ENCODE results near the gene ELAVL3. TPM values are rescaled to one million over a fixed set of nuclear protein-coding genes. Genes with fewer than 3 reads are reported as not detected.

ELAVL3 gene
- total RNA-seq, 2 donors from 2014 or later = not detected

DNA sequence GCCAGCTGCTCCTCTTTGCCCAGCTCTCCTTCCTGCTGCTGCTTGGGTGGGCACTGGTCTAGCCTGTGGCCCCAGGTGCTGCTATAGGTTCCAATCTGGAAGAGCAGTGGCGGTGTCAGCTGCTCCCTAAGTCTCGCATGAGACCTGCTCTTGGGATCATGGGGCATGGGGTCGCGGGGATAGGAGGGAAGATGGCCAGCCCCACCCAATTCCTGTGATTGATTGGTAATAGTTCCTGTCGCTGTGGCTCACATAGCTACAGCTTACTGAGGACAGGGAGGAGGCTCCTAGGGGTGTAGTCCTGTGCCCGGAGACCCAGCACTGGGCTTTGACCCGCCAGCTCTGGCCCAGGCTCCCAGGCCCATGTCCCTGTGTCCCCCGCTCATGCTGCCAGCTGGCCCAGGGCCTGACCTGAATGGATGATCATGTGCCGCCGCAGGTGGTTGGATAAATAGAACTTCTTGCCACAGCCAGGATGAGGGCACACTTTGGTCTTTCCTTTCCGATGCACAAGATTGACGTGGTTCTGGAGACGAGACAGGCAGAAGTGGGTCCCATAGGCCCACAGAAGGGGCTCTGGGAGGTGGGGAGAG, 4.5 kb upstream of the ELAVL3 start:
- H3K4me3 ChIP-seq = no peak overlapping the region
- no peak for DNase-seq (ENCODE audit: low spot score)
- H3K4me1 ChIP-seq = peaks cover 0 to 29% of the 10 kb centered on the region in 2 donors
- TF ChIP-seq, protein P1, sequence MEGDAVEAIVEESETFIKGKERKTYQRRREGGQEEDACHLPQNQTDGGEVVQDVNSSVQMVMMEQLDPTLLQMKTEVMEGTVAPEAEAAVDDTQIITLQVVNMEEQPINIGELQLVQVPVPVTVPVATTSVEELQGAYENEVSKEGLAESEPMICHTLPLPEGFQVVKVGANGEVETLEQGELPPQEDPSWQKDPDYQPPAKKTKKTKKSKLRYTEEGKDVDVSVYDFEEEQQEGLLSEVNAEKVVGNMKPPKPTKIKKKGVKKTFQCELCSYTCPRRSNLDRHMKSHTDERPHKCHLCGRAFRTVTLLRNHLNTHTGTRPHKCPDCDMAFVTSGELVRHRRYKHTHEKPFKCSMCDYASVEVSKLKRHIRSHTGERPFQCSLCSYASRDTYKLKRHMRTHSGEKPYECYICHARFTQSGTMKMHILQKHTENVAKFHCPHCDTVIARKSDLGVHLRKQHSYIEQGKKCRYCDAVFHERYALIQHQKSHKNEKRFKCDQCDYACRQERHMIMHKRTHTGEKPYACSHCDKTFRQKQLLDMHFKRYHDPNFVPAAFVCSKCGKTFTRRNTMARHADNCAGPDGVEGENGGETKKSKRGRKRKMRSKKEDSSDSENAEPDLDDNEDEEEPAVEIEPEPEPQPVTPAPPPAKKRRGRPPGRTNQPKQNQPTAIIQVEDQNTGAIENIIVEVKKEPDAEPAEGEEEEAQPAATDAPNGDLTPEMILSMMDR (IDR thresholded peaks at IDR 0.05) = no peak
- H3K36me3 ChIP-seq = peaks cover 7% of the 10 kb centered on the region
- H3K27me3 ChIP-seq = peaks cover 11 to 21% of the 10 kb centered on the region in 2 donors
- no peaks in the 10 kb centered on the region for H3K9me3 ChIP-seq
- no peak overlapping the region for H3K27ac ChIP-seq

DNA sequence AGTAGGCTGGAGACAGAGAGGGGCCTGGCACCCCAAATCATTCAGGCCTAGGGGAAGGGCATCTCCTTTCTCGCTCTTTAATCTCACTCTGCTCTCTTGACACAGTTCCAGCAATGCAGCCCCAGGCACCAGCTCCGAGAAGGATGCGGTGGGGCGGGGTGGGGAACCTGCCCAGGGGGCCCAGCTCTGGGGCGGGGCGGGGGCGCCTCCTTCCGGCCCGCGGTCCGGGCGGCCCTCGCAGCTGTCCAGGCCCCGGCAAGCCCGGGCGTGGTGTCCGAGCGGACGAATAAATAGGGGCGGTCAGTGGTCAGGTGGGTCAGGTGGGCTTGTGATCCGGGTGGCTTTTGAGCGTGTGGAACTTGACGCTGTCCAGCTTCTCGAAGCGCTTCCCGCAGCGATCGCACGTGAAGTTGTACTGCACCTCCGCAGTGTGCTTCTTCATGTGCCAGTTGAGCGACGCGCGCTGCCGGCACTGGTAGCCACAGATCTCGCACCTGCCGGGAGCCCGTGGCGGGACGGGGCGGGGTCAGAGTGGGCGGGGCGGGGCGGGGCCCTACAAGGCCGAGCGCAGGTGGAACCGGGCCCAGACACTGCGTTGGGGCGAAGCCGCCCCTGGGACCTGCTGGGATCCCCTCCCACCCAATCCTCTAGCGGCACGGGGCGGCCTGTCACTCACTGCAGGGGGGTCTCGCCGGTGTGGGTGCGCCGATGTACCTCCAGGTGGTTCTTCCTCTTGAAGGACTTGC, 2.7 kb upstream of the ELAVL3 start:
- Histone ChIP-seq H3K4me1 (peaks cover 0 to 42% of the 10 kb centered on the region in 2 donors), H3K9me3 (no peaks in the 10 kb centered on the region), H3K27ac (no peak overlapping the region), H3K4me3 (no peak overlapping the region), H3K36me3 (peaks cover 7% of the 10 kb centered on the region), H3K27me3 (peaks cover 14 to 32% of the 10 kb centered on the region in 2 donors)
- TF ChIP-seq, protein P1 (IDR thresholded peaks at IDR 0.05) = no peak
- DNase-seq (ENCODE audit: low spot score) = no peak

DNA sequence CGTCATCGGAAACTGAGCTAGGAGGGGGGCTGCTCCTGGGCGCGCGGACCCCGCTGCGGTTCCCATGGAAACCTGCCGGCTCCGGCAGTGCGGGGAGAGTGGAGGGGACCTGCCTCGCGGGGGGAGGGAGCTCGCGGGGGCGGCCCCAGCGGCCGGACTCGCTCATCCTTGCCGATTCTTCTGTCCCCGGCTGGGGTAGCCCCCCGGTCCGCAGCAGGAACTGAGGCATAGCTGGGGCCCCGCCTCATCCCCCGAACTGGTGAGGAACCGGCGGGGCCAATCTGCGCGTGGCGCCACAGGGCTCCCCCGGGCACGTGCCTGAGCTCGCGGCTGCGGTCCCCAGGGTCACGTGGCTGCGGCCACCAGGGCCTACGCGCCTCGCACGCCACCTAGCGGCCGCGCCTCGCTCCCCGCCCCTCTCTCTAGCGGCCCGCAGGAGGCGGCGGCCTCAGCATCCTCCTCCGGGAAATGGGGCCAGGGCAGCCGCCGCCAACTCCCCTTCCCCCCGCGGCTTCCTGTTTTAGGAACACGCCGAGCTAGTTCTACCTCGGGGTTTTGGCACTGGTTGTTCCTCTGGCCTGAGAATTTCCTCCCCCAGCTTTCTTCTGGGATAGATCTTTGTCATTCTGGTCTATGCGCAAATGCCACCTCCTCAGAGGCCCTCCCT, 1.7 kb upstream of the ELAVL3 start:
- peak overlapping the region in 1 of 2 donors; percentile 29 for H3K27ac ChIP-seq
- TF ChIP-seq, protein P1 (IDR thresholded peaks at IDR 0.05) = peak; percentile 89 to 96
- H3K27me3 ChIP-seq = peaks cover 14 to 32% of the 10 kb centered on the region in 2 donors
- peak; percentile 84 for DNase-seq (ENCODE audit: low spot score)
- peak overlapping the region in 1 of 2 donors; percentile 45 for H3K4me3 ChIP-seq
- peaks cover 0 to 42% of the 10 kb centered on the region in 2 donors for H3K4me1 ChIP-seq
- peaks cover 6% of the 10 kb centered on the region for H3K36me3 ChIP-seq
- H3K9me3 ChIP-seq = no peaks in the 10 kb centered on the region

DNA sequence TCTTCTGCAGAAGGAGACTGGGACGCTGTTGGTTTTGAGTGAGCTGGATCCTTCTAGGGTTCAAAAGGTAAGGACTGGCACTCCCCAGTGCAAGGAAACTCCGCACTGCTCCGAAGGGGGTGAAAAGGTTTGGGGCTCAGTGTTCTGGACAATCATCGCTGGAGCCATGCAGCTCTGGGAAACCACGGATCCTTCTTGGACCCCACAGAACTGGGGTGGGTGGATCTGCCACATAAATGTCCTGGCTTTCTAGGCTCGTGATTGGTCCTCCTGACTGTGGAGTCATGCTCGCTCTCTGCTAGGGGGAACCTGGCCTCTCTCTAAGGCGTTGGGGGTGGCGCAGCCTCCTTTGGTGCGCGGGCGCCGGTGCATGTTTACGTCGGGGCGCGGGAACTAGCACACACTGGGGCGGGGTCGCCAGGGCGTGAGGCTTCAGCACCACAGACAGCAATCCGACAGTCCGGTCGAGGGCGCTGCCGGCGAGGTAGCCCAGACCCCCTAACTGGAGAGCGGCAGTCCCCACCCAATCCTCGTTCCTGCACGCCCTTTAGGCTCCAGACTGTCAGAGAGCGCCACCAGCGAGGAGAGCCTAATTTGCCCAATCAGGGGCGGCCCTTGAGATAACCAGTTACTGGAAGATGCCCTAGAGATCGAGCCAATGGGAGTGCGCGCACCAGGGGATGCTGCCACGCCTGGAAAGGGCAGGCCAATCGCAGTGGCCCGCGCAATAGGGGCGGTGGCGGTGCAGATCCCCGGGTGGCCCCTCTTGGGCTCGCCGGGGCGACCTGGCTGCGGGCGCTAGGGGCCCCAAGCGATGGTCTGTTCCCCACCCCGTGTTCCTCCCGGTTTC, 913 bp upstream of the ELAVL3 start:
- TF ChIP-seq, protein P1 (IDR thresholded peaks at IDR 0.05) = no peak
- Histone ChIP-seq H3K4me1 (peaks cover 0 to 42% of the 10 kb centered on the region in 2 donors), H3K9me3 (no peaks in the 10 kb centered on the region), H3K27ac (peak overlapping the region in 1 of 2 donors; percentile 29), H3K27me3 (peaks cover 14 to 32% of the 10 kb centered on the region in 2 donors), H3K36me3 (no peaks in the 10 kb centered on the region), H3K4me3 (peak overlapping the region in 1 of 2 donors; percentile 45)
- DNase-seq (ENCODE audit: low spot score) = peak; percentile 76

Data from right atrium auricular region (tissue), 2 donors.